Right renal pelvis (tissue), 4 donors: ENCODE measurements around the gene IGFBP3. TPM values are rescaled to one million over a fixed set of nuclear protein-coding genes. Genes with fewer than 3 reads are reported as not detected.

Source experiments
- DNase-seq, 4 donors: peaks; one replicate each; pipeline ENCODE4 v3.0.0-alpha.2; 2013; ENCODE audit warnings: low read depth in 4 of 4, low spot score in 3 of 4, missing footprints in 1 of 4
- polyA plus RNA-seq, 4 donors: library from polyadenylated mRNA; unstranded; fragments of 120-200 nt; gene quantifications; one replicate each; pipeline ENCODE4 v1.2.1, GENCODE V29; 2013; ENCODE audit not compliant: insufficient read length in 4 of 4

The IGFBP3 gene
- polyA plus RNA-seq, 4 donors, result 76.0 to 117 (median 110) TPM

GRCh38 chr7:45874408-45875131, 46.5 kb downstream of the IGFBP3 start:
- DNase-seq, result no peak

- DNase-seq, result no peak
Measured at GRCh38 chr7:45873355-45873754, 47.7 kb downstream of the IGFBP3 start.

DNA sequence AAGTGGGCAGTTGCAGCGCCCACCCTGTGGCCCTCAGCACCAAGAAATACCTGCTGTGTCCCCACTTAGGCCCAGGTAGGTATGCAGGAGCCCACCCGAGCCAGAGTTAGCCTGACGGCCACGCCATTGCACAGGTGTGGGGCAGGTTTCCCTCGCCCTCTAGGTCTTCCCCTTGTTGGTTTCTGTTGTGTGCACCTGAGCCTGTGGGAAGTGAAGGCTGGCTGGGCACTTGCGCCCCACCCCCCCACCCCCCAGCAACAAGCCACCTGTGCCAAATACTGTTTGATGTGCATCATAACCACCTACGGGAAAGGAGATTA, 48.1 kb downstream of the IGFBP3 start, which contains the start of gene CCDC201:
CCDC201 (minus strand) TSS at position 48 of the 320 bp plus-strand sequence. CDS start 75 bp downstream, outside the sequence.
- DNase-seq, result no peak

- DNase-seq, result no peak
Measured at GRCh38 chr7:45872116-45873034, 48.7 kb downstream of the IGFBP3 start.

- no peak for DNase-seq
Measured at GRCh38 chr7:45869426-45869825, 51.6 kb downstream of the IGFBP3 start.

DNA sequence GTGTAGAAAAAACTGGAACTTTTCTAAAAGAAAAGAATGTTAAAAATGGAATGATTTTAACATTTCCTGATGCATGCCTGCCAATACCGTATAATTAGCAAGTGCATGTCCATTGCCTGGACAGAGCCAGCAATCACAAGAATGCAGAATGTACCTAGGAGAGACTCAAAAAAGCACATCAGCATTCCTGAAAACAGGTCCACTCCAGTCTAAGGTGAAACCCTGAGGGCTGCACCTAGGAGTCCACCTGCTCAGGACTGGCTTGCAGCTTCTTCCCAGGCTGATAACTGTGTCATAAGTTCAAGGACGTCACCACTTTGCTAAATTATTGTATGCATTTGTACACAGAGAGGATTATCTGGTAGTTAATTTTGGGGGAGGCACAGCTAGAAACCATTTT, 53.6 kb downstream of the IGFBP3 start:
- DNase-seq, result no peak

DNA sequence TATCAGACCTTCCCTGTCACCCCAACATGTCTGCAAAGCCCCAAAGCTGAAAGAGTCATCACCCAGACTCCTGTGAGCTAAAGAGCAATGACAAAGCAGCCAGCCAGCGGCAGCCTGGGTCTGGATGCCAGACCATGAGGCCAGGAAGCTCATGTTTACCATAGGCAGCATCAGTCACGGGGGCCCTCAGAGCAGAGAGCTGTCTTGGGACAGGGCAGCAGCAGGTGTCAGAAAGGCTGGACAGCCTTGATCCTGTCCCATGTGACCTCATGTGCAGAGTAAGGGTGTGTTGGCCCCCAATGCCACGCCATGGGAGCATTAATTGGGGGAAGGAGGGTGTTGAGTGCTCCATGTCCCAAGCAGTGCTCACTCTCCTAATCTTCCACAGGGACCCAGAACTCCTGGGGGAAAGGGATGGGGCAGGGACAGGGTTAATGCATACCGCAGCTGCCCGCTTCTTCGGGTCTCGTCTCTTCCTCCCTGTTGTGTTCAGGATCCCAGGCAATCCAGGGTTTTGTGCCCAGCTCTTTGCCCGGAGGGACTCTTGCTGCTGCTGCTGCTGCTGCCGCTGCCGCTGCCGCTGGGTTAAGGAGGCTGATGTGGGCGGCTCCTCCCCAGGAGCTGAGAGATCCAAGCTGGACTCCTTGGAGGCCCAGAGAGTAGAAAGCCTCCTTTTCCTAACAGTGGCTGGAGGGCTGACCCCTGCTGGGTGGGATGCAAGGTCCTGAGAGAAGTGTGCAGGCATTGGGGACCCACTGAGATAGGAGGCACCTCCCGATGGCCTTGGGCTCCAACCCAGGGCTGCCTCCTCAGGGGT, 55.3 kb downstream of the IGFBP3 start:
- DNase-seq, result no peak

DNA sequence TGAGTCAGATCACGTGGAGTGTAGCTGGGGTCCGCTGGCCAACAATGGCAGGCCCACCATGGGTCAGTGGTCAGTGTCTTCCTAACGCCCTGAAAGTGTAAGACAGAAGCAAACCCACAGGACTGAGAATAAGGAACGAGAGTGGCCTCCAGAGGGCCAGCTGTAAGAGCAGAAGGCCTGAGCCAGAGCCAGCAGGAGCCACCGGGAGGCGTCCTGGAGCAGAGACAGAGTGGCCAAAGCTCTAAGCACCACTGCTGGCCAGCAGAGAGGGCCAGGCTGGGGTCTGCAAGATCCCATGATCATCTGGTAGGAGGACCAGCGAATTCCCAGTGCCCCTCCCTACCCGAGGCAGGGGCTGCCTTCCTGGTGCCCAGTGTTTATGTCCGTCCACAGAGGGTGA, 57.4 kb downstream of the IGFBP3 start:
- no peak for DNase-seq

Other genes starting within 250 kb of the IGFBP3 start
- not detected for gene CCDC201, start 48.2 kb downstream of the IGFBP3 start, polyA plus RNA-seq
- under 1 TPM; 0.43 to 0.96 (median 0.65) TPM for gene IGFBP1, start 32.8 kb downstream of the IGFBP3 start, polyA plus RNA-seq